ENCODE measurements around the gene USP6NL. TPM values are rescaled to one million over a fixed set of nuclear protein-coding genes. Genes with fewer than 3 reads are reported as not detected.
"Not testable (repeated sequence)": the region's sequence is repeated elsewhere in the genome, so short reads cannot be mapped to it uniquely, and the experiment has no call there.

Gene USP6NL
- total RNA-seq, 1 donor from 2014 or later: 13.8 TPM

GRCh38 chr10:11440250-11441150, 170.9 kb downstream of the USP6NL start:
- Mint-ChIP-seq H3K27ac (ENCODE audit: unreplicated experiment) (no peak overlapping the region), H3K27me3 (ENCODE audit: unreplicated experiment) (peaks cover 6% of the 10 kb centered on the region), H3K4me1 (ENCODE audit: unreplicated experiment) (no peaks in the 10 kb centered on the region), H3K36me3 (ENCODE audit: unreplicated experiment) (no peaks in the 10 kb centered on the region), H3K4me3 (ENCODE audit: unreplicated experiment) (no peak overlapping the region), H3K9me3 (ENCODE audit: unreplicated experiment) (no peaks in the 10 kb centered on the region)
- peak; percentile 49 for DNase-seq (ENCODE audit: extremely low spot score, unreplicated experiment)
- no peak for TF ChIP-seq CTCF (IDR thresholded peaks at IDR 0.05)

GRCh38 chr10:11439523-11440053, 171.9 kb downstream of the USP6NL start:
- Mint-ChIP-seq H3K4me1 (ENCODE audit: unreplicated experiment) (no peaks in the 10 kb centered on the region), H3K27ac (ENCODE audit: unreplicated experiment) (no peak overlapping the region), H3K4me3 (ENCODE audit: unreplicated experiment) (no peak overlapping the region), H3K9me3 (ENCODE audit: unreplicated experiment) (no peaks in the 10 kb centered on the region), H3K27me3 (ENCODE audit: unreplicated experiment) (peaks cover 8% of the 10 kb centered on the region), H3K36me3 (ENCODE audit: unreplicated experiment) (no peaks in the 10 kb centered on the region)
- TF ChIP-seq CTCF (IDR thresholded peaks at IDR 0.05): no peak
- DNase-seq (ENCODE audit: extremely low spot score, unreplicated experiment): peak; percentile 57

- H3K9me3 Mint-ChIP-seq (ENCODE audit: unreplicated experiment): no peaks in the 10 kb centered on the region
Observed at GRCh38 chr10:11437391-11438142, 173.9 kb downstream of the USP6NL start.

GRCh38 chr10:11436445-11436844, 175.0 kb downstream of the USP6NL start:
- H3K36me3 Mint-ChIP-seq (ENCODE audit: unreplicated experiment); H3K9me3 Mint-ChIP-seq (ENCODE audit: unreplicated experiment); H3K27ac Mint-ChIP-seq (ENCODE audit: unreplicated experiment); H3K4me1 Mint-ChIP-seq (ENCODE audit: unreplicated experiment); H3K4me3 Mint-ChIP-seq (ENCODE audit: unreplicated experiment); H3K27me3 Mint-ChIP-seq (ENCODE audit: unreplicated experiment): not testable (repeated sequence)
- peak; percentile 69 for DNase-seq (ENCODE audit: extremely low spot score, unreplicated experiment)

More at GRCh38 chr10:11437391-11438142, 173.9 kb downstream of the USP6NL start:
- H3K4me1 Mint-ChIP-seq (ENCODE audit: unreplicated experiment): no peaks in the 10 kb centered on the region
- peak; percentile 84 for DNase-seq (ENCODE audit: extremely low spot score, unreplicated experiment)
- no peaks in the 10 kb centered on the region for H3K36me3 Mint-ChIP-seq (ENCODE audit: unreplicated experiment)
- H3K4me3 Mint-ChIP-seq (ENCODE audit: unreplicated experiment): no peak overlapping the region
- TF ChIP-seq CTCF (IDR thresholded peaks at IDR 0.05): no peak
- H3K27me3 Mint-ChIP-seq (ENCODE audit: unreplicated experiment): peaks cover 8% of the 10 kb centered on the region
- no peak overlapping the region for H3K27ac Mint-ChIP-seq (ENCODE audit: unreplicated experiment)

GRCh38 chr10:11435581-11435981, 175.9 kb downstream of the USP6NL start:
- Mint-ChIP-seq H3K27ac (ENCODE audit: unreplicated experiment) (no peak overlapping the region), H3K27me3 (ENCODE audit: unreplicated experiment) (peaks cover 8% of the 10 kb centered on the region), H3K4me3 (ENCODE audit: unreplicated experiment) (no peak overlapping the region), H3K9me3 (ENCODE audit: unreplicated experiment) (no peaks in the 10 kb centered on the region), H3K36me3 (ENCODE audit: unreplicated experiment) (no peaks in the 10 kb centered on the region), H3K4me1 (ENCODE audit: unreplicated experiment) (no peaks in the 10 kb centered on the region)
- no peak for DNase-seq (ENCODE audit: extremely low spot score, unreplicated experiment)
- TF ChIP-seq CTCF (IDR thresholded peaks at IDR 0.05): no peak

All from osteocyte (in vitro differentiated cells).